ENCODE measurements around the gene RHOH. TPM values are rescaled to one million over a fixed set of nuclear protein-coding genes. Genes with fewer than 3 reads are reported as not detected.

RHOH gene
- polyA plus RNA-seq, 3 donors: 0.33 to 0.87 (median 0.67) TPM

- no peak for DNase-seq (ENCODE audit: low read depth in 3 of 3, low spot score in 2 of 3)
Measured at GRCh38 chr4:40204507-40205258, 7.9 kb downstream of the RHOH start.

GRCh38 chr4:40205259-40206198 is 8.7 kb downstream of the RHOH start:
- no peak for DNase-seq (ENCODE audit: low read depth in 3 of 3, low spot score in 2 of 3)

- DNase-seq (ENCODE audit: low read depth in 3 of 3, low spot score in 2 of 3): no peak
Measured at GRCh38 chr4:40206426-40206825, 9.6 kb downstream of the RHOH start.

GRCh38 chr4:40209401-40209800 is 12.6 kb downstream of the RHOH start:
- DNase-seq (ENCODE audit: low read depth in 3 of 3, low spot score in 2 of 3): no peak

GRCh38 chr4:40210776-40211175 is 13.9 kb downstream of the RHOH start:
- DNase-seq (ENCODE audit: low read depth in 3 of 3, low spot score in 2 of 3): no peak

GRCh38 chr4:40211224-40212185 is 14.7 kb downstream of the RHOH start:
- DNase-seq (ENCODE audit: low read depth in 3 of 3, low spot score in 2 of 3): no peak

- no peak for DNase-seq (ENCODE audit: low read depth in 3 of 3, low spot score in 2 of 3)
Measured at GRCh38 chr4:40212674-40213527, 16.1 kb downstream of the RHOH start.

- DNase-seq (ENCODE audit: low read depth in 3 of 3, low spot score in 2 of 3): no peak
Measured at GRCh38 chr4:40214038-40214437, 17.2 kb downstream of the RHOH start.

GRCh38 chr4:40214661-40215418 is 18.0 kb downstream of the RHOH start:
- DNase-seq (ENCODE audit: low read depth in 3 of 3, low spot score in 2 of 3): no peak

- DNase-seq (ENCODE audit: low read depth in 3 of 3, low spot score in 2 of 3): no peak
Measured at GRCh38 chr4:40216622-40217366, 20.0 kb downstream of the RHOH start.

GRCh38 chr4:40221744-40222143 is 24.9 kb downstream of the RHOH start:
- no peak for DNase-seq (ENCODE audit: low read depth in 3 of 3, low spot score in 2 of 3)

- DNase-seq (ENCODE audit: low read depth in 3 of 3, low spot score in 2 of 3): no peak
Measured at GRCh38 chr4:40223343-40223742, 26.5 kb downstream of the RHOH start.

- no peak for DNase-seq (ENCODE audit: low read depth in 3 of 3, low spot score in 2 of 3)
Measured at GRCh38 chr4:40224432-40224831, 27.6 kb downstream of the RHOH start.

- DNase-seq (ENCODE audit: low read depth in 3 of 3, low spot score in 2 of 3): no peak
Measured at GRCh38 chr4:40225497-40225896, 28.7 kb downstream of the RHOH start.

GRCh38 chr4:40227284-40227683 is 30.5 kb downstream of the RHOH start:
- no peak for DNase-seq (ENCODE audit: low read depth in 3 of 3, low spot score in 2 of 3)

- DNase-seq (ENCODE audit: low read depth in 3 of 3, low spot score in 2 of 3): no peak
Measured at GRCh38 chr4:40228497-40229365, 31.9 kb downstream of the RHOH start.

GRCh38 chr4:40231316-40231863 is 34.6 kb downstream of the RHOH start:
- DNase-seq (ENCODE audit: low read depth in 3 of 3, low spot score in 2 of 3): no peak
